Liver (tissue), 9 donors: Measurements from ENCODE around the gene TGFBR3L. TPM values are rescaled to one million over a fixed set of nuclear protein-coding genes. Genes with fewer than 3 reads are reported as not detected.

ENCODE experiments used
- DNase-seq: peaks from one replicate; pipeline ENCODE4 v3.0.0-alpha.2; 2017; ENCODE audit warnings: low spot score
- H3K27ac ChIP-seq, 2 donors: one replicate each; pipeline ENCODE4 v1.7.0; 2013; ENCODE audit warnings: inconsistent platforms in 2 of 2, low read length in 2 of 2, control low read depth in 1 of 2, low read depth in 1 of 2, mild to moderate bottlenecking in 1 of 2
- H3K27me3 ChIP-seq, 4 donors: one replicate each; pipeline versions ENCODE4 v1.6.1 to v1.7.0; 2013; ENCODE audit warnings: low read length in 3 of 4, inconsistent platforms in 1 of 4, mild to moderate bottlenecking in 1 of 4, moderate library complexity in 1 of 4; ENCODE audit not compliant: control insufficient read depth in 4 of 4, insufficient read depth in 4 of 4
- H3K36me3 ChIP-seq, 4 donors: one replicate each; pipeline versions ENCODE4 v1.6.1 to v1.7.0; 2013; ENCODE audit warnings: low read length in 3 of 4, mild to moderate bottlenecking in 3 of 4, low read depth in 1 of 4, moderate library complexity in 1 of 4; ENCODE audit not compliant: control insufficient read depth in 4 of 4, insufficient read depth in 3 of 4
- H3K4me1 ChIP-seq, 4 donors: one replicate each; pipeline versions ENCODE4 v1.6.1 to v1.7.0; 2013; ENCODE audit warnings: low read length in 3 of 4, mild to moderate bottlenecking in 3 of 4, moderate library complexity in 1 of 4; ENCODE audit not compliant: control insufficient read depth in 4 of 4, insufficient read depth in 4 of 4
- H3K4me3 ChIP-seq, 3 donors: one replicate each; pipeline versions ENCODE4 v1.6.1 to v1.7.0; 2013; ENCODE audit warnings: low read length in 3 of 3, control low read depth in 1 of 3, low read depth in 1 of 3, mild to moderate bottlenecking in 1 of 3
- H3K9ac ChIP-seq, 2 donors: one replicate each; pipeline ENCODE4 v1.7.0; 2013; ENCODE audit warnings: low read length in 2 of 2, mild to moderate bottlenecking in 2 of 2, moderate library complexity in 2 of 2, control low read depth in 1 of 2, low read depth in 1 of 2
- H3K9me3 ChIP-seq, 4 donors: one replicate each; pipeline versions ENCODE4 v1.6.1 to v1.7.0; 2013; ENCODE audit warnings: low read length in 3 of 4; ENCODE audit not compliant: control insufficient read depth in 4 of 4
- EGR1 ChIP-seq, 2 donors: IDR thresholded peaks; 2 replicates each; pipeline ENCODE4 v1.6.1; 2016 to 2018; ENCODE audit warnings: antibody characterized with exemption in 2 of 2, low read depth in 2 of 2
- FOXA1 ChIP-seq: IDR thresholded peaks from 2 replicates; pipeline ENCODE4 v1.6.1; 2016; ENCODE audit warnings: antibody characterized with exemption
- FOXA2 ChIP-seq: IDR thresholded peaks from 2 replicates; pipeline ENCODE4 v1.6.1; 2016; ENCODE audit warnings: antibody characterized with exemption
- GABPA ChIP-seq, 2 donors: IDR thresholded peaks in 1 of 2; conservative IDR thresholded peaks in 1 of 2; 2 replicates each; pipeline ENCODE4 v1.6.1; 2016; ENCODE audit warnings: antibody characterized with exemption in 2 of 2, mild to moderate bottlenecking in 1 of 2, moderate library complexity in 1 of 2
- HNF4A ChIP-seq, 2 donors: conservative IDR thresholded peaks; 2 replicates each; pipeline ENCODE4 v1.6.1; 2016; ENCODE audit warnings: antibody characterized with exemption in 2 of 2, mild to moderate bottlenecking in 2 of 2
- HNF4G ChIP-seq: IDR thresholded peaks from 2 replicates; pipeline ENCODE4 v1.6.1; 2016; ENCODE audit warnings: antibody characterized with exemption
- JUND ChIP-seq, 2 donors: IDR thresholded peaks; 2 replicates each; pipeline ENCODE4 v1.6.1; 2016; ENCODE audit warnings: antibody characterized with exemption in 2 of 2
- NR2F2 ChIP-seq: IDR thresholded peaks from 2 replicates; pipeline ENCODE4 v1.6.1; 2016; ENCODE audit warnings: antibody characterized with exemption
- RAD21 ChIP-seq, 2 donors: IDR thresholded peaks; 2 replicates each; pipeline ENCODE4 v1.6.1; 2016; ENCODE audit warnings: antibody characterized with exemption in 2 of 2, mild to moderate bottlenecking in 2 of 2
- RXRA ChIP-seq, 2 donors: IDR thresholded peaks; 2 replicates each; pipeline ENCODE4 v1.6.1; 2017 to 2018; ENCODE audit warnings: antibody characterized with exemption in 2 of 2, mild to moderate bottlenecking in 1 of 2
- SP1 ChIP-seq: IDR thresholded peaks from 2 replicates; pipeline ENCODE4 v1.6.1; 2018; ENCODE audit warnings: antibody characterized with exemption, mild to moderate bottlenecking
- TAF1 ChIP-seq: conservative IDR thresholded peaks from 2 replicates; pipeline ENCODE4 v1.6.1; 2016; ENCODE audit warnings: antibody characterized with exemption, mild to moderate bottlenecking
- YY1 ChIP-seq: IDR thresholded peaks from 2 replicates; pipeline ENCODE4 v1.6.1; 2016; ENCODE audit warnings: antibody characterized with exemption, mild to moderate bottlenecking
- WGBS: extraction: QIAGEN DNeasy Blood & Tissue Kit; methylation state at CpG from one replicate; pipeline ENCODE4 v1.1.7; 2013; 5-methylcytosine and 5-hydroxymethylcytosine counted together
- polyA plus RNA-seq, 2 donors: library from polyadenylated mRNA; stranded (reverse) in 1 of 2; unstranded in 1 of 2; fragments of 200-250 nt in 1 of 2; fragments of >200 nt in 1 of 2; fragmentation: Nextera tagmentation in 1 of 2; extraction: Ambion mirVana in 1 of 2; gene quantifications; one replicate each; pipeline versions ENCODE4 v1.2.1 to v1.2.3, GENCODE V29; 2013 to 2015
- total RNA-seq, 2 donors: library from RNA; depleted of rRNA; stranded (reverse); fragments of >200 nt; gene quantifications; one replicate each; pipeline ENCODE4 v1.2.3, GENCODE V29; 2014
- TF ChIP-seq, protein P1 (sequence below): fragments of 150-350 bp; IDR thresholded peaks from 2 replicates; pipeline ENCODE4 v1.5.1; 2017; ENCODE audit warnings: improper control_type of control experiment, low read depth, low read length; ENCODE audit not compliant: missing input control
- TF ChIP-seq, protein P2 (sequence below): IDR thresholded peaks from 2 replicates; pipeline ENCODE4 v1.6.1; 2016; ENCODE audit warnings: antibody characterized with exemption
- TF ChIP-seq, protein P3 (sequence below): IDR thresholded peaks from 2 replicates; pipeline ENCODE4 v1.6.1; 2016; ENCODE audit warnings: antibody characterized with exemption
- TF ChIP-seq, protein P4 (sequence below): IDR thresholded peaks from 2 replicates; pipeline ENCODE4 v1.6.1; 2016; ENCODE audit warnings: antibody characterized with exemption, mild to moderate bottlenecking
- donor health status: healthy.
- donor health status: healthy.
- donor health status: healthy.
- donor health status: healthy.
- donor health status: healthy.

The TGFBR3L gene
- total and polyA plus RNA-seq, 4 donors = 0.32 to 2.5 (median 0.36) TPM; not detected in 1

DNA sequence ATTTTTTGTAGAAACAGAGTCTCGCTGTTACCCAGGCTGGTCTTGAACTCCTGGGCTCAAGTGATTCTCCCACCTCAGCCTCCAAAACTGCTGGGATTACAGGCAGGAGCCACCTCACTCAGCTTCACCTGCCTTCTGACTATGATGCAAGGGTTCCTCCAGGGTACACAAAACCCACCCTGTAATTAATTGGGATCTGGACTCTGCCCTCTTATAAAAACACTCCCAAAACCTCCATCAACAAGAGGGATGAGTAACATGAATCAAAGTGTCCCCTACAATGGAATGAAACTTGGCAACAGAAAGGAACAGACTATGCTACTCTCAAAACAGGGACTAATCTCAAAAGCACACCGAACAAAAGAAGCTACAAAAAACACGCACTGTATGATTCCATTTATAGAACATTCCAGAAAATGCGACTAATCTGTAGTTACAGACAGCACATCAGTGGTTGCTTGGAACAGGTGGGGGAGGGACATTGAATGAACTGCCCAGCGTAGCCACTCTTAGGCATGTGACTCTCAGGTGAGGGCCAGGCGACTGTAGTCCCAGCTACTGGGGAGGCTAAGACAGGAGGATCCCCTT, 37.3 kb upstream of the TGFBR3L start:
- Histone ChIP-seq H3K27me3 (peaks cover 0 to 8% (median 6%) of the 10 kb centered on the region in 4 donors), H3K9ac (no peak overlapping the region), H3K4me1 (peaks cover 0 to 3% (median under 1%) of the 10 kb centered on the region in 4 donors), H3K27ac (no peak overlapping the region), H3K9me3 (no peaks in the 10 kb centered on the region), H3K36me3 (no peaks in the 10 kb centered on the region), H3K4me3 (no peak overlapping the region)
- TF ChIP-seq, protein P1, sequence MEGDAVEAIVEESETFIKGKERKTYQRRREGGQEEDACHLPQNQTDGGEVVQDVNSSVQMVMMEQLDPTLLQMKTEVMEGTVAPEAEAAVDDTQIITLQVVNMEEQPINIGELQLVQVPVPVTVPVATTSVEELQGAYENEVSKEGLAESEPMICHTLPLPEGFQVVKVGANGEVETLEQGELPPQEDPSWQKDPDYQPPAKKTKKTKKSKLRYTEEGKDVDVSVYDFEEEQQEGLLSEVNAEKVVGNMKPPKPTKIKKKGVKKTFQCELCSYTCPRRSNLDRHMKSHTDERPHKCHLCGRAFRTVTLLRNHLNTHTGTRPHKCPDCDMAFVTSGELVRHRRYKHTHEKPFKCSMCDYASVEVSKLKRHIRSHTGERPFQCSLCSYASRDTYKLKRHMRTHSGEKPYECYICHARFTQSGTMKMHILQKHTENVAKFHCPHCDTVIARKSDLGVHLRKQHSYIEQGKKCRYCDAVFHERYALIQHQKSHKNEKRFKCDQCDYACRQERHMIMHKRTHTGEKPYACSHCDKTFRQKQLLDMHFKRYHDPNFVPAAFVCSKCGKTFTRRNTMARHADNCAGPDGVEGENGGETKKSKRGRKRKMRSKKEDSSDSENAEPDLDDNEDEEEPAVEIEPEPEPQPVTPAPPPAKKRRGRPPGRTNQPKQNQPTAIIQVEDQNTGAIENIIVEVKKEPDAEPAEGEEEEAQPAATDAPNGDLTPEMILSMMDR = no peak
- TF ChIP-seq GABPA (IDR thresholded peaks at IDR 0.05 in 1 of 2, conservative IDR thresholded peaks at IDR 0.05 in 1 of 2) (no peak), SP1 (no peak), HNF4G (no peak), RAD21 (IDR thresholded peaks at IDR 0.05) (no peak), FOXA1 (no peak), JUND (IDR thresholded peaks at IDR 0.05) (no peak), FOXA2 (no peak), HNF4A (conservative IDR thresholded peaks at IDR 0.05) (no peak), YY1 (no peak), TAF1 (no peak)
- TF ChIP-seq, protein P2, sequence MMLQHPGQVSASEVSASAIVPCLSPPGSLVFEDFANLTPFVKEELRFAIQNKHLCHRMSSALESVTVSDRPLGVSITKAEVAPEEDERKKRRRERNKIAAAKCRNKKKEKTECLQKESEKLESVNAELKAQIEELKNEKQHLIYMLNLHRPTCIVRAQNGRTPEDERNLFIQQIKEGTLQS = no peak
- TF ChIP-seq, protein P3, sequence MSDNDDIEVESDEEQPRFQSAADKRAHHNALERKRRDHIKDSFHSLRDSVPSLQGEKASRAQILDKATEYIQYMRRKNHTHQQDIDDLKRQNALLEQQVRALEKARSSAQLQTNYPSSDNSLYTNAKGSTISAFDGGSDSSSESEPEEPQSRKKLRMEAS = no peak
- TF ChIP-seq, protein P4, sequence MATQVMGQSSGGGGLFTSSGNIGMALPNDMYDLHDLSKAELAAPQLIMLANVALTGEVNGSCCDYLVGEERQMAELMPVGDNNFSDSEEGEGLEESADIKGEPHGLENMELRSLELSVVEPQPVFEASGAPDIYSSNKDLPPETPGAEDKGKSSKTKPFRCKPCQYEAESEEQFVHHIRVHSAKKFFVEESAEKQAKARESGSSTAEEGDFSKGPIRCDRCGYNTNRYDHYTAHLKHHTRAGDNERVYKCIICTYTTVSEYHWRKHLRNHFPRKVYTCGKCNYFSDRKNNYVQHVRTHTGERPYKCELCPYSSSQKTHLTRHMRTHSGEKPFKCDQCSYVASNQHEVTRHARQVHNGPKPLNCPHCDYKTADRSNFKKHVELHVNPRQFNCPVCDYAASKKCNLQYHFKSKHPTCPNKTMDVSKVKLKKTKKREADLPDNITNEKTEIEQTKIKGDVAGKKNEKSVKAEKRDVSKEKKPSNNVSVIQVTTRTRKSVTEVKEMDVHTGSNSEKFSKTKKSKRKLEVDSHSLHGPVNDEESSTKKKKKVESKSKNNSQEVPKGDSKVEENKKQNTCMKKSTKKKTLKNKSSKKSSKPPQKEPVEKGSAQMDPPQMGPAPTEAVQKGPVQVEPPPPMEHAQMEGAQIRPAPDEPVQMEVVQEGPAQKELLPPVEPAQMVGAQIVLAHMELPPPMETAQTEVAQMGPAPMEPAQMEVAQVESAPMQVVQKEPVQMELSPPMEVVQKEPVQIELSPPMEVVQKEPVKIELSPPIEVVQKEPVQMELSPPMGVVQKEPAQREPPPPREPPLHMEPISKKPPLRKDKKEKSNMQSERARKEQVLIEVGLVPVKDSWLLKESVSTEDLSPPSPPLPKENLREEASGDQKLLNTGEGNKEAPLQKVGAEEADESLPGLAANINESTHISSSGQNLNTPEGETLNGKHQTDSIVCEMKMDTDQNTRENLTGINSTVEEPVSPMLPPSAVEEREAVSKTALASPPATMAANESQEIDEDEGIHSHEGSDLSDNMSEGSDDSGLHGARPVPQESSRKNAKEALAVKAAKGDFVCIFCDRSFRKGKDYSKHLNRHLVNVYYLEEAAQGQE = no peak
- DNase-seq = no peak
- WGBS = 84% methylated on average over 6 of the region's 6 CpGs

DNA sequence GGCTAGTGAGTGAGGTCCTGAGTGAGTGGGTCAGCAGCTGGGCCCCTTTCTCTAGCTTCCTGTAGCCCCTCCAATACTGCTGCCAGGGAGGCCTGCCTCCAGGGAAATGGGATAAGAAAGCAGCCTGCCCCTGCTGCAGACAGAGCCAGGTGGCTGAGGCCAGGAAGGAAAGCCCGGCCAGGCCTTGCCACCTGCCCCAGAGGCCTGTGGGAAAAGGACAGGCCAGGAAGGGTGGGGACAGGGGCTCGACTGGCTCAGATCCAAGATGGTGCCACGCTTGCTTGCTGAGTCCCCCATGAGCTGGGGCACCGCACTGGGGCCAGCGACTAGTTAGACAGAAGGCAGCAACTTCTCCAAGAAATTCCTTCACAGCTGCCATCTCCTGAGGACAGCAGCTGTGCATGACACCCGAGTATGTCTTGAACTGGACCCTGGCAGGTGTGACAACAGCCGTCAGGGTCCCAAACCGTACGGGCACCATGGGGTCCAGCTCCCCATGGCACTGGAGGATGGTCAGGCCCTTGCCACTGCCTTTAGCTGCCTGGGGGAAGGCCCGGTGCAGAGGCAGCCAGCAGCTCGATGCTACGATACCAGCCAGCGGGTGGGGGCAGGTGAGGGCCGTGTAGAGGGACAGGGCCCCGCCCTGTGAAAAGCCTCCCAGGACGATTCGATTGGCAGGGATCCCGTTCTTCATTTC, 35.4 kb upstream of the TGFBR3L start:
- Histone ChIP-seq H3K36me3 (no peaks in the 10 kb centered on the region), H3K27me3 (peaks cover 0 to 4% (median 0%) of the 10 kb centered on the region in 4 donors), H3K9ac (no peak overlapping the region), H3K4me1 (no peaks in the 10 kb centered on the region), H3K4me3 (no peak overlapping the region), H3K27ac (no peak overlapping the region), H3K9me3 (no peaks in the 10 kb centered on the region)
- WGBS = 82% methylated on average over 18 of the region's 18 CpGs
- no peak for DNase-seq
- TF ChIP-seq FOXA2 (no peak), RXRA (IDR thresholded peaks at IDR 0.05) (no peak), HNF4G (no peak), NR2F2 (no peak), HNF4A (conservative IDR thresholded peaks at IDR 0.05) (no peak), SP1 (no peak), YY1 (no peak), EGR1 (IDR thresholded peaks at IDR 0.05; ENCODE audit: low read depth in 2 of 2) (no peak), GABPA (IDR thresholded peaks at IDR 0.05 in 1 of 2, conservative IDR thresholded peaks at IDR 0.05 in 1 of 2) (no peak), FOXA1 (no peak)
- TF ChIP-seq, protein P1 = no peak
- TF ChIP-seq, protein P4 = no peak
- TF ChIP-seq, protein P3 = no peak
